Measurements from ENCODE around the gene XIAP. TPM values are rescaled to one million over a fixed set of nuclear protein-coding genes. Genes with fewer than 3 reads are reported as not detected.
"Not testable (repeated sequence)": the region's sequence is repeated elsewhere in the genome, so short reads cannot be mapped to it uniquely, and the experiment has no call there.

Gene XIAP
- total RNA-seq, 4 donors from 2014 or later = 21.9 to 39.4 (median 33.3) TPM

DNA sequence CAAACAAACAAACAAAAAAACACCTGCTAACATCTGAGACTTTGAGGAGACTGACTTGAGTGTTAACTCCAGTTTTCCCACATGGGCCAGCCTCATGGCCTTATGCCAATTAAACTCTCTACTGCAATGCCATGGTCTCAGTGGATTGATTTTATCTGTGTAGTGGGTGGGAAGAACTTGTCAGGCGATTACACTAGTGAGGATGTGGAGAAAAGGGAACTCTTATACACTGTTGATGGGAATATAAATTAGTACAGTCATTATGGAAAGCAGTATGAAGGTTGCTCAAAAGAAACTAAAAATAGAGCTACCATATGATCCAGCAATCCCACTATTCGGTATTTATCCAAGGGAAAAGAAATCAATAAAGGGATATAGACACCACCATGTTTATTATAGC lies 12.8 kb upstream of the XIAP start:
- intact Hi-C loops (cut with DNase I; ENCODE audit: low total_unique reads) = no loop called here
- 73 to 91% methylated on average over 2 of the region's 2 CpGs for WGBS, 2 donors
- no peak overlapping the region for H3K4me3 ChIP-seq (ENCODE audit: low read depth, poor library complexity, severe bottlenecking)
- no peak for DNase-seq (ENCODE audit: low spot score in 2 of 2)
- TF ChIP-seq, protein P1, sequence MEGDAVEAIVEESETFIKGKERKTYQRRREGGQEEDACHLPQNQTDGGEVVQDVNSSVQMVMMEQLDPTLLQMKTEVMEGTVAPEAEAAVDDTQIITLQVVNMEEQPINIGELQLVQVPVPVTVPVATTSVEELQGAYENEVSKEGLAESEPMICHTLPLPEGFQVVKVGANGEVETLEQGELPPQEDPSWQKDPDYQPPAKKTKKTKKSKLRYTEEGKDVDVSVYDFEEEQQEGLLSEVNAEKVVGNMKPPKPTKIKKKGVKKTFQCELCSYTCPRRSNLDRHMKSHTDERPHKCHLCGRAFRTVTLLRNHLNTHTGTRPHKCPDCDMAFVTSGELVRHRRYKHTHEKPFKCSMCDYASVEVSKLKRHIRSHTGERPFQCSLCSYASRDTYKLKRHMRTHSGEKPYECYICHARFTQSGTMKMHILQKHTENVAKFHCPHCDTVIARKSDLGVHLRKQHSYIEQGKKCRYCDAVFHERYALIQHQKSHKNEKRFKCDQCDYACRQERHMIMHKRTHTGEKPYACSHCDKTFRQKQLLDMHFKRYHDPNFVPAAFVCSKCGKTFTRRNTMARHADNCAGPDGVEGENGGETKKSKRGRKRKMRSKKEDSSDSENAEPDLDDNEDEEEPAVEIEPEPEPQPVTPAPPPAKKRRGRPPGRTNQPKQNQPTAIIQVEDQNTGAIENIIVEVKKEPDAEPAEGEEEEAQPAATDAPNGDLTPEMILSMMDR (IDR thresholded peaks at IDR 0.05) = no peak
- no peak for TF ChIP-seq POLR2A (IDR thresholded peaks at IDR 0.05)

DNA sequence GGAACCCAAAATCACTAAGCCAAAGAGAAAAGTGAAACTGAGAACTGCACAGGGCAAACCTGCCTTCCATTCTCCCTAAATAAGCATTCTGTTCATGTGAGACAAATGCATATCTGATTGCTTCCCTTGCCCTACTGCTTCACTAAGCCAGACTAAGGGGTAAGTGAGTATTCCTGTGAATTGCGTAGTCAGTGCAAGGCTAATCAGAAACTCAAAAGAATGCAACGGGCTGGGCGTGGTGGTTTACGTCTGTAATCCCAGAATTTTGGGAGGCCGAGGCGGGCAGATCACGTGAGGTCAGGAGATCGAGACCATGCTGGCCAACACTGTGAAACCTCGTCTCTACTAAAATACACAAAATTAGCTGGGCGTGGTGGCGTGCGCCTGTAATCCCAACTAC lies 10.8 kb upstream of the XIAP start:
- intact Hi-C loops (cut with DNase I; ENCODE audit: low total_unique reads) = no loop called here
- DNase-seq (ENCODE audit: low spot score in 2 of 2) = no peak
- no peak overlapping the region for H3K4me3 ChIP-seq (ENCODE audit: low read depth, poor library complexity, severe bottlenecking)
- 92 to 97% methylated on average over 12 of the region's 12 CpGs for WGBS, 2 donors
- TF ChIP-seq POLR2A (IDR thresholded peaks at IDR 0.05) = no peak
- TF ChIP-seq, protein P1 (IDR thresholded peaks at IDR 0.05) = no peak

DNA sequence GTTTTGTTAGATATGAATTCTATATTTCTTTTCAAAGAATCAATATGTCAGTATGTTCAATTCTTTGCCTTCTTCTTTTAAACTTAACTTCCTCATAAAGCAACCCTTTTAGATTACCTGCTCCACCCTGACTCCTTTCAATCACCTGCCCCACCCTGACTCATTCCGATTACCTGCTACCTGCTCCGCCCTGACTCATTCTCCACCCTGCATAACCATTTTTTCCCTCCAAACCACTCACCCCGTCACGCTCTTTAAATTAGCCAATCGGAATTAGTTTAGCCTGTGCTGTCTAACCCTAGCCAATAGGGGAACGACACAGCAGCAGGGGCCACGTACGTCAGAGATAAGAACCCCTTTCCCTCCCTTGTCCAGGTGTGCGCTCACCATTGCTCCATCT lies 9.9 kb upstream of the XIAP start:
- intact Hi-C loops (cut with DNase I; ENCODE audit: low total_unique reads); DNase-seq (ENCODE audit: low spot score in 2 of 2); H3K4me3 ChIP-seq (ENCODE audit: low read depth, poor library complexity, severe bottlenecking): not testable (repeated sequence)
- 63 to 73% methylated on average over 9 of the region's 9 CpGs for WGBS, 2 donors

DNA sequence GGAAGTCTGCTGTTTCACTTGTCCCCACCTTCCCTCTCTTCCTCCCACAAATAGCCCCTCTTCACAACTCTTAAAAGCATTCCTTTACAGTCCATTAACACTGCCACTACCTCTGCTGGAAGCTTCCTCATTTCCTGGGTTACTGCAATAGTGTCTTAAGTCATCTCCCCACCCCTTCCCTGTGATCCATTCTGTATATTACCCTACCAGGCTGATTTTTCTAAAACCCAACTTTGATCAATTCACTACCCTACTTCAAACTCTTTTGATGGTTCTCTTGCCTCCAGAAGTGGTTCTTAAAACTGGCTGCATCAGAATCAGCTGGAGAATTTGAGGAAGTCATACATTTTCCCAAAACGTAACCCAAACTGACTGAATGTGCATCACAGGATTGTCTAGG lies 8.8 kb upstream of the XIAP start:
- no peak overlapping the region for H3K4me3 ChIP-seq (ENCODE audit: low read depth, poor library complexity, severe bottlenecking)
- 75 to 87% methylated on average over 1 of the region's 1 CpG for WGBS, 2 donors
- no peak for TF ChIP-seq POLR2A (IDR thresholded peaks at IDR 0.05)
- no peak for DNase-seq (ENCODE audit: low spot score in 2 of 2)
- intact Hi-C loops (cut with DNase I; ENCODE audit: low total_unique reads) = no loop called here

DNA sequence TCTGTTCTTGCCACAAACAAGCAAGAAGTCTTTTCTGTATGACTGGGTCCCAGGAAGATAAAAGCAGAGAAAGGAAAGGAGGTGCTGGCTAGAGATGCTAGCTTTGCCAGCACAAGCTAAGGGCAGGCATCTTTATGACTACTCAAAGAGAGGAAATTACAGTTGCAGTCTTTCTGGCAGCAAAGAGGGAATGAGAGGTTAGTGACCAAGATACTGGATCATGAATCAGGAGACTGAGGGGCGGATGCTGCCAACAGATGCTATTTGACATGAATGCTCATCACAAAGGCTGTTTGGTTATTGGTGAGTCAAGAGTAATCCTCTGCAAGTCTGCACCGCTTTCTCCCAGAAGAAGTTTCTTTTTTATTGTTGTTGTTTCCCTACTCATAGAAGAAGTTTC lies 5.5 kb upstream of the XIAP start:
- TF ChIP-seq, protein P1 (IDR thresholded peaks at IDR 0.05) = no peak
- no peak for TF ChIP-seq POLR2A (IDR thresholded peaks at IDR 0.05)
- no peak for DNase-seq (ENCODE audit: low spot score in 2 of 2)
- 85 to 87% methylated on average over 2 of the region's 2 CpGs for WGBS, 2 donors
- H3K4me3 ChIP-seq (ENCODE audit: low read depth, poor library complexity, severe bottlenecking) = no peak overlapping the region
- intact Hi-C loops (cut with DNase I; ENCODE audit: low total_unique reads) = no loop called here

DNA sequence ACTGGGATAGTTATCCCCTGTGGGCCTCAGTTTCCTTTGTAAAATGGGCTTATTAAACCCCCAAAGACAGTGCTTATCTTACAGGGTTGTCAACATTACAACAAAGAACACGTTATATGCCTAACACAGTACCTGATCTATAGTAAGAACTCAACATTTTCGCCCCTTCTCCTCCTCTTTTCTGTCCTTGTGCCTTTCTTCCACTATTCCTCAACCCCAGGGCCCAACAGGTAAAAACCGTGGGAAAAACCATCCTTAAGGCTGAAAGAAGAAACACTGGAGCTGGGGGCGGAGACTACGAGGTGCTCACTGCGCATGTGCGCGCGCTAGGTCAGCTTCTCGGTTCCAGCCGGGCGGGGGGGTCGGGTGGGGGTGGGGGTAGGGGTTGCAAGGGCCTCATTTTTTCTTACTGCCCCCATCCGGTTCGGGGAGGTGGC lies 426 bp upstream of the XIAP start:
- no peak overlapping the region for H3K4me3 ChIP-seq (ENCODE audit: low read depth, poor library complexity, severe bottlenecking)
- TF ChIP-seq POLR2A (IDR thresholded peaks at IDR 0.05) = no peak
- TF ChIP-seq, protein P1 (IDR thresholded peaks at IDR 0.05) = no peak
- DNase-seq (ENCODE audit: low spot score in 2 of 2) = peak in 1 of 2 donors; percentile 92
- WGBS, 2 donors = 0 to 35% methylated on average over 4 to 15 of the region's 15 CpGs
- intact Hi-C loops (cut with DNase I; ENCODE audit: low total_unique reads) = no loop called here

DNA sequence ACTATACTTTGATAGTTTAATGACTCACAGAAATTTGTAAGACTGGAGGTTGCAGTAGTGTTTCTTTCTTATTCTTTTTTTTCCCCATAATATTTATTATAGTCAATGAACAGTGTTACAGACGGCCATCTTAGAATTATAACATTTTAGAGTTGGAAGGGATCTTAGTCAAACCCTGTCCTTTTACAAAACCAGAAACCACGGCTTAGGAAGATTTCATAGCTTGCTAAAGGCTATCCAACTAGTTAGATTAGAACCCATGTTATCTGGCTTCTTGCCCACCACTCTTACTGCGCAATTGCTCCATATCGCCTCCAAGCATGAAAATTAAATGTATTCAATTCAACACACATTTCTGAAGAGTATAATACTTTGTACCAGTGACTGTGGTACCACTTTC lies 1.1 kb downstream of the XIAP start:
- WGBS, 2 donors = 0 to 44% methylated on average over 4 of the region's 4 CpGs
- no peak overlapping the region for H3K4me3 ChIP-seq (ENCODE audit: low read depth, poor library complexity, severe bottlenecking)
- no peak for TF ChIP-seq POLR2A (IDR thresholded peaks at IDR 0.05)
- TF ChIP-seq, protein P1 (IDR thresholded peaks at IDR 0.05) = no peak
- intact Hi-C loops (cut with DNase I; ENCODE audit: low total_unique reads) = loop anchor here (1.0 kb wide), 1 partner anchor 103 kb away; no protein-coding TSS in a partner anchor
- no peak for DNase-seq (ENCODE audit: low spot score in 2 of 2)
